ENCODE measurements around the gene RTN4IP1. TPM values are rescaled to one million over a fixed set of nuclear protein-coding genes. Genes with fewer than 3 reads are reported as not detected.
"Not testable (repeated sequence)": the region's sequence is repeated elsewhere in the genome, so short reads cannot be mapped to it uniquely, and the experiment has no call there.

RTN4IP1 gene
- total RNA-seq, 4 donors from 2014 or later = 1.1 to 3.7 (median 2.7) TPM

GRCh38 chr6:106569428-106569827 lies 59.9 kb downstream of the RTN4IP1 start:
- ATAC-seq (ENCODE audit: low FRiP score) (no peak), DNase-seq (ENCODE audit: low spot score) (no peak)
- no peak for TF ChIP-seq CTCF (IDR thresholded peaks at IDR 0.05)

GRCh38 chr6:106568530-106568929 lies 60.8 kb downstream of the RTN4IP1 start:
- TF ChIP-seq CTCF (IDR thresholded peaks at IDR 0.05) = no peak
- ATAC-seq (ENCODE audit: low FRiP score) = no peak

GRCh38 chr6:106564476-106564875 lies 64.8 kb downstream of the RTN4IP1 start:
- no peak for TF ChIP-seq CTCF (IDR thresholded peaks at IDR 0.05)
- no peak for DNase-seq (ENCODE audit: low spot score)
- no peak for ATAC-seq (ENCODE audit: low FRiP score)

More at GRCh38 chr6:106568530-106568929, 60.8 kb downstream of the RTN4IP1 start:
- no peak for DNase-seq (ENCODE audit: low spot score)

- ATAC-seq (ENCODE audit: low FRiP score) (no peak), DNase-seq (ENCODE audit: low spot score) (no peak)
- no peak for TF ChIP-seq CTCF (IDR thresholded peaks at IDR 0.05)
Measured at GRCh38 chr6:106563614-106564013, 65.7 kb downstream of the RTN4IP1 start.

- no peak for TF ChIP-seq CTCF (IDR thresholded peaks at IDR 0.05)
- no peak for ATAC-seq (ENCODE audit: low FRiP score)
- DNase-seq (ENCODE audit: low spot score) = no peak
Measured at GRCh38 chr6:106561686-106562405, 67.5 kb downstream of the RTN4IP1 start.

- no peak for DNase-seq (ENCODE audit: low spot score)
- TF ChIP-seq CTCF (IDR thresholded peaks at IDR 0.05) = no peak
- peak; percentile 67 for ATAC-seq (ENCODE audit: low FRiP score)
Measured at GRCh38 chr6:106560996-106561685, 68.2 kb downstream of the RTN4IP1 start.

GRCh38 chr6:106559659-106560058 lies 69.6 kb downstream of the RTN4IP1 start:
- not testable (repeated sequence) for ATAC-seq (ENCODE audit: low FRiP score); DNase-seq (ENCODE audit: low spot score)

Data from omental fat pad (tissue), 4 donors.